Stimulated activated CD4-positive, alpha-beta T cell treated with anti-CD3 and anti-CD28 coated beads, Interleukin-12 subunit alpha, Interleukin-12 subunit beta, amount 100 ng/mL, for 4 hours (primary cell): ENCODE data around the gene ANP32B.
"Not testable (repeated sequence)": the region's sequence is repeated elsewhere in the genome, so short reads cannot be mapped to it uniquely, and the experiment has no call there.

Experiments used
- DNase-seq: peaks from one replicate; pipeline ENCODE4 v3.0.0-alpha.2; 2020

ANP32B gene

GRCh38 chr9:97964901-97965300, 18.2 kb upstream of the ANP32B start:
- no peak for DNase-seq

- no peak for DNase-seq
Measured at GRCh38 chr9:97966493-97966892, 16.6 kb upstream of the ANP32B start.

- no peak for DNase-seq
Measured at GRCh38 chr9:97969014-97969413, 14.1 kb upstream of the ANP32B start.

- DNase-seq, result no peak
Measured at GRCh38 chr9:97970165-97970564, 13.0 kb upstream of the ANP32B start.

- DNase-seq, result no peak
Measured at GRCh38 chr9:97972753-97973152, 10.4 kb upstream of the ANP32B start.

GRCh38 chr9:97975376-97975775, 7.8 kb upstream of the ANP32B start:
- DNase-seq, result no peak

GRCh38 chr9:97976633-97977032, 6.5 kb upstream of the ANP32B start:
- DNase-seq, result not testable (repeated sequence)

- DNase-seq, result no peak
Measured at GRCh38 chr9:97978371-97979130, 4.6 kb upstream of the ANP32B start.

GRCh38 chr9:97979788-97980478, 3.2 kb upstream of the ANP32B start:
- DNase-seq, result no peak

GRCh38 chr9:97980479-97980803, 2.7 kb upstream of the ANP32B start:
- no peak for DNase-seq

- DNase-seq, result no peak
Measured at GRCh38 chr9:97980918-97981845, 2.0 kb upstream of the ANP32B start.

GRCh38 chr9:97981846-97982682, 1.1 kb upstream of the ANP32B start:
- no peak for DNase-seq

- peak; percentile 60 for DNase-seq
Measured at GRCh38 chr9:97983589-97984187, 547 bp downstream of the ANP32B start.

GRCh38 chr9:97984188-97985057, 1.3 kb downstream of the ANP32B start:
- DNase-seq, result peak; percentile 81

- peak; percentile 41 for DNase-seq
Measured at GRCh38 chr9:97985058-97985861, 2.1 kb downstream of the ANP32B start.

GRCh38 chr9:97987487-97987886, 4.3 kb downstream of the ANP32B start:
- no peak for DNase-seq

GRCh38 chr9:97990259-97990658, 7.1 kb downstream of the ANP32B start:
- DNase-seq, result no peak

GRCh38 chr9:97991818-97992217, 8.7 kb downstream of the ANP32B start:
- DNase-seq, result no peak

GRCh38 chr9:97992219-97992618, 9.1 kb downstream of the ANP32B start:
- DNase-seq, result no peak

- no peak for DNase-seq
Measured at GRCh38 chr9:97993000-97993399, 9.9 kb downstream of the ANP32B start.
